Epithelial cell of prostate (primary cell): ENCODE data around the gene UBR4.
"Not testable (repeated sequence)": the region's sequence is repeated elsewhere in the genome, so short reads cannot be mapped to it uniquely, and the experiment has no call there.

Experiments used
- DNase-seq: peaks from one replicate; pipeline ENCODE4 v3.0.0-alpha.2; 2011; ENCODE audit warnings: low read depth, low spot score
- H3K27ac ChIP-seq: fragments of 450-650 bp; 2 replicates; pipeline ENCODE4 v1.5.1; 2017; ENCODE audit warnings: mild to moderate bottlenecking

UBR4 gene

DNA sequence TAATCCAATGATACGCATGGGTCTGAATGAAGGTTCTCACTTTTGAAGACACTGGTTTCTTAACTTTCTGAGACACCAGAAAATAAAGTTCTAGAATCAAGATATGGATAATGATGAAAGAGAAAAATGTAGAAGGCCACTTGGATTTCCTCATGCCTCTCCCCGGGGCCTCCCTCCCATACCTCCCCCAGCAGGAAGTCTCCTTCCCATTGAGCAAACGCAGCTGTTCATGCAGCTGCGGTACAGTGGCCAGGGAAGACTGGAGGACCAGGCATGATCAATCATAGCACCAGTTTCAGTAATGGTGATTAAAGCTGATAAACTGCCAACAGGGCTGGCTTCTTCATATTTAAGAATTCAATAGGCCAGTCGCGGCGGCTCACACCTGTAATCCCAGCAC lies 10.9 kb upstream of the UBR4 start:
- H3K27ac ChIP-seq, result no peak overlapping the region
- no peak for DNase-seq

DNA sequence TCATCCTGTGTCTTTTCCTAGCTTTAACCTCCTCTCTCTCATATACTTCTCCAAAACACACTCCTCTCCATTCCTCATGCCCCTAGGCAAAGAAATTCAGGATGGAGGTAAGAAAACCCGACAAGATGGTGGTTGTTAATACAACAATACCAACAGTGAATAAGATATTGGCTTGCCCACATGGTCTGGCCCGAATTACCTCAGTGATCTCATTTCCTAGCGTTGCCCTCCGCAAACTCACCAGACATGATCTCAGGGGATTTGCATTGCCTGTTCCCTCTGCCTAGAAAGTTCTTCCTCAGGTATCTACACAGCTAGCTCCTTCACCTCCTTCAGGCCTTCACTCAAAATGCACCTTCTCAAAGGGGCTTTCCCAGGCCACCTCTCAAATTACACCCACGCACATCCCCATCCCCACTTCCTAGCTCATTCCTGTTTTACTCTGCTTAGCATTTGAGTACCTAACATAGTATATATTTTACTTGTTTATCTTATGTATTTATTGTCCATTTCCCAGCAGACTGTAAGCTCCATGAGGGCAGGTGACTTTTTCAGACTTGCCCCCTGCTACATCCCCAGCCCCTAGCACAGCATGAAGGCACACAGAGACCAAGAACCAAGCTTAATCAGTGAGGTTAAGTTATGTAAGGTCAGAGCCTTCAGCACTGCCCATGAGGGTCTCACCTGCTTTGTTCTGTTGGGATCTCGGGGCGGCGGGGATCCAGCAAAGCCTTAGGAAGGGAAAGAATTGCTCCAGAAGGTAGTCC lies 10.2 kb upstream of the UBR4 start:
- no peak for DNase-seq
- H3K27ac ChIP-seq, result no peak overlapping the region

DNA sequence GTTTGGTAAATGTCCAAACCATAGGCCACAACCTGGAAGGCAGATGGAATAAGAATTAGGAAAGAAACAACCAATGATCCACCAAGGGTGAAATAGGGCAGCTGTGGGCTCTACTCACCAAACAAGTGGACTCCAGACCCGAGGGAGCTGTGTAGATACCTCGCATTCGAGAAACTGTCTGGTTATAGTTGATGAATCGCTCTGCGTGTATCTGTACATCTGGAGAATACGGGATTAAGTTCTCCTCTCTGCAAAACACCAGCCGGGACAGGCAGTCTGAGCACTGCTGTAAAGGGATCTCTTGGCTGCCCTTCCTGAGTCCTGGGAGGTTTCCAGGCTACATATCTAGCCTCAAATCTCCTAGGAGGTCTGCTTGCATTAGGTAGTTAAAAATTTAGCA lies 9.4 kb upstream of the UBR4 start:
- DNase-seq, result no peak
- no peak overlapping the region for H3K27ac ChIP-seq

DNA sequence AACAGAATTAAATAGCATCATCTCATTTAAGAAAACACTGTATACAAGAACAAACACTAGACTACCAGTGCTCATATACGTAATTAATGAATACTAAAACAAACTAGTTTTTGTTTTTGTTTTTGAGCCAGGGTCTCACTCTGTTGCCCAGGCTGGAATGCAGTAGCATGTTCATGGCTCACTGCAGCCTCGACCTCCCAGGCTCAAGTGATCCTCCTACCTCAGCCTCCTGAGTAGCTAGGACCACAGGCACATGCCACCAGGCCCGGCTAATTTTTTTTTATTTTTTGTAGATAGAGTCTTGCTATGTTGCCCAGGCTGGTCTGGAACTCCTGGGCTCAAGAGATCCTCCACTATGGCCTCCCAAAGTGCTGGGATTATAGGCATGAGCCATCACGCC lies 6.5 kb upstream of the UBR4 start:
- not testable (repeated sequence) for DNase-seq, H3K27ac ChIP-seq

DNA sequence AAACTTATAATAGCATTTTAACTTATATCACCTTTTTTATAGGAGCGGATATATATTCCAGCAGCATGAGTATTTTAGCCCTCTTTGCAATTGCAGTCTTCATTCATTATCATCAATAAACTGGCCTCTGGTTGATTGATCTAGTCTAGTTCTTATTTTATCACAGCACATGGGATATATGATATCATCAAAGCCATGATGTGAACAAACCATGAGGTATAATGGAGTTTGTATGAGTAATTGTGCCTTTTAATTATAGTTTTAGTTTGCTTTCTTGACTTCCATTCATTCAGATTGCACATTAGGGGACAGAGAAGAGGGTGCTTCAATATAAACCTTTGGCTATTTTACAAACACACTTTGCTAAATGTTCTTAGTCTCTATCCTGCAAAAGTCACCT lies 3.5 kb upstream of the UBR4 start:
- H3K27ac ChIP-seq, result no peak overlapping the region
- no peak for DNase-seq

DNA sequence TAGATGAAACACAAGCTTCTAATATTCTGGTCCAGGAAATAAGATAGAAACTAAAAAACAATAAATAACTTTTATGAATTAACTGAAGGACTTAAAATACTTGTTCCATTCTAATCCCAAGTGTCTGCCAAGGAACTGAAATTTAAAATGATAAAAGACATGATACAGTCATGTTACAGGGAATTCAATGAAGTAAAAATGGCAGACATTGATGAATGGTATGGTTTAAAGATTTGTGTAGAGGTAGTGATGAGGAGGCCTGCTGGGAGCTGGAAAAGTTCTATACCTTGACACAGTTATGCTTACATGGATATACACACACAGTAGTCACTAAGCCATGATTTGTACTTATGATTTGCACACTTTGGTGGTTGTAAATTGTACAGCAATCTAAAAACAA lies 2.1 kb upstream of the UBR4 start:
- no peak overlapping the region for H3K27ac ChIP-seq
- DNase-seq, result no peak

DNA sequence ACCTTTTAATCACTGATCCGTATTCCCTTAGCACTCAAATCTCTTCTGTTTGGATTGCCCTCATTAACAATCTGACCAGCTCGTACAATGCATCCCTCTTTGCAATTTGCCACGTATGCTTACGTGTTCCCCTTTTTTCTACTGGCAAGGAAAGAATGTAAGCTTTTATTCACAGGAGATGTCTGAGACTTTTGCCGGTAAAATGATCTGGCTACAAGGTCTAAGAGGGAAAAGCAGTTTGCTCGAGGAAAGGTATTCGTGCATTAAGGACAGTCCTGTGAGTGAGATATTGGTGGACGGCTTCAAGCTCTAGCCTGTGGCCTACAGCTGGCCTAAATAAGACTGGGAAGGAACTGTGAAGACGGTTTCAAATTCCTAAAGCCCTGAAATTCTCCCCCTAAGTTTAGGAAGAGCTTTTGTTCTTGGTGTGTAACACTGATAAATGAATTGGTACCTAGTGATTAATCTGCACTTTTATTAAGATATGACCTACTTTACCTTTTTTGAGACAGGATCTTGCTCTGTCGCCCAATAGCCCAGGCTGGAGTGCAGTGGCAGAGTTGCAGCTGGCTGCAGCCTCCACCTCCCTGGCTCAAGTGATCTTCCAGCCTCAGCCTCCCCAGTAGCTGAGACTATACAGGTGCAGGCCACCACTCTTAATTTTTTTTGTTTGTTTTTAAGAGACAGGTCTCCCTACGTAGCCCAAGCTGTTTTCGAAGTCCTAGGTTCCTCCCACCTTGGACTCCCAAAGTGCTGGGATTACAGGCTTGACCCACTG lies 895 bp upstream of the UBR4 start:
- DNase-seq, result no peak

DNA sequence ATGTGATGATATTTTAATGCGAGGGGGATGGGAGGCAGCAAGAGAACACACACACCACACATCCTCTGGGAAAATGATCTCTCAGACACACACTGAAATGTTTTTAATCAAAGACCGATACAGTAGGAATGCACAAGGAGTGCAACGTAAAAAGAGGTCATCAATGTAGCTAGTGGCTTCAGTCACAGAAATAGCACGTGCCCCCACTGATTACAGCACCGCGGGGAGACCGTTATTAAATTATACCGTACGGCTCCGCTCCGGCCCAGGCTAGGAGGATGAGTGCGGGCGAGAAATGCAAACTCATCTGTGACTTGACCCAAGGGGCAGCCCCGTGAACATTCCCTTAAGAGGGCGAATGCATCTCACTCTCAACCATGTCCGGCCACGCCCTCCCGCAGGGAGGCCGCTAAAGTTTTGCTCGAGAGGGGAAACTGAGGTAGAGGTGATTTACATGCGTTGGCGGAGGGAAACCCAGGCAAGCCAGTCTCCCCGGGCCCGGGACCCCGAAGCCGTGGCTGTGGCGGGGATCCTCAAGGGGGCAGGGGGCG lies 552 bp downstream of the UBR4 start:
- DNase-seq, result no peak
- peak overlapping the region; percentile 76 for H3K27ac ChIP-seq

More for the DNA sequence above, 895 bp upstream of the UBR4 start:
- H3K27ac ChIP-seq, result peak overlapping the region; percentile 76

DNA sequence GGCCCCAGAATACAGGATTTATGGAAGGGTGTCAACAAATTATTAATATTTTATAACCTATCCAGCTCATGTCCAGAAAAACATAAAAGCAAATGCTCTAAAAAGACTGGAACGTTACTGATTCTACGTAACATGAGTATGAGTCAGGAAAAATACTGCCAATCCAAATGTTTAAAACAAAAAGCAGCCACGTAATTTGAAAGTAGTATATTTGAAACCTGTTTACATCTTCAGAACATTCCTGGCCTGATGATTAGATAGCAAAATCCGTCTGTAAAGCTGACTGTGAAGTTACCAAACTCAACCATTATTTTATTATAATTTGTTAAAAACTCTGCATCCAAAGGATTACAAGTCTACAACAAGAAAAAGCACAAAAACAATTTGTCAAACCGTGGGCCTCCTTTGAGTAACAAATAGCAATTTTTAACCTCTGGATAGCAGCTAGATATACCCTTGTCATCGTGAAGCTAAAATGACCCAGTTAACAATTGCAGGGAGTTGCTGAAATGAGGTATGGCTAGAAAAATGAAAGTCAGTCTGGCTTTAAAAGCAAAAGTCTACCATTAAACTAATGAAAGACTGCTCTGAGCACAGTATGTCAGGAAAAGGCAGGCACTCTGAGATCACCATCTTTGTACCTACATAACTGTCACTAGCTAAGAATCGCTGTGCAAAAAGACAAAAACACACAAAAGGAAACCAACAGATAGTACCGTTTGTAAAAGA lies 1.2 kb downstream of the UBR4 start:
- peak overlapping the region; percentile 76 for H3K27ac ChIP-seq
- DNase-seq, result no peak

DNA sequence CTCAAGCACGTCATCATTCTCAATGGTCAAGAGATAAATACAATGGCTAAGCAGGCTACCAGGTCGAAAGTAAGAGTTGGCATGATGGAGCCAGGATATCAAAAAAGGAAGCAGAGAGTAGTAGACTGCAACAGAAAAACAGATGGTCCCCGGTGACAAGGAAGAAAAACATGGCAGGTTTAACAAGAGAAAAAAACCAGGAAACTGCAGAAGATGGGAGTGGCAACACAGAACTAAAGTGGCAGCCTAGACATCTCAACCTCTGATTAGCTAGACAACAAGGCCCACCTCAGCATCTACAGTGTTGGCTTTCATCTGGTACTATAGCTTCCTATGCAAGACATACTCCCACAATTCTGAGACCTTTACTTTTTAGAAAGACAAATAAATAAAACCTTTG lies 3.1 kb downstream of the UBR4 start:
- no peak for DNase-seq

DNA sequence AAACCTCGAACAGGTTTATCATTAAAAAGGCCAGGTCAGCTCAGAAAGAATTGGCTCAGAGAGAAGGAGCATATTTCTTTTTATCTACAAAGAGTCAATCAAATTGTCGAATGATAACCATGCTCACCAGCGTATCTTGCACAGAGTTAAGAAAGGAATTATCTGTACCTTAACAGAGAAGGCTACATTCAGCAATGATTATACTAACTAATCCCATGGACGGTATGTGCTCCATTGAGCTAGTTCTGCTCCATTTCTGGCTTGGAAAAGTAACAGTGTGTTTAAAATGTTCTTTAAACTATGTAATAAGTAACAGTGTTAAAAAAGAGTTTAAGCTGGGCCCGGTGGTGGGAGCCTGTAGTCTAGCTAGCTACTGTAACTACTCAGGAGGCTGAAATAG lies 4.2 kb downstream of the UBR4 start:
- H3K27ac ChIP-seq, result no peak overlapping the region
- no peak for DNase-seq

More for the DNA sequence above, 3.1 kb downstream of the UBR4 start:
- H3K27ac ChIP-seq, result no peak overlapping the region

DNA sequence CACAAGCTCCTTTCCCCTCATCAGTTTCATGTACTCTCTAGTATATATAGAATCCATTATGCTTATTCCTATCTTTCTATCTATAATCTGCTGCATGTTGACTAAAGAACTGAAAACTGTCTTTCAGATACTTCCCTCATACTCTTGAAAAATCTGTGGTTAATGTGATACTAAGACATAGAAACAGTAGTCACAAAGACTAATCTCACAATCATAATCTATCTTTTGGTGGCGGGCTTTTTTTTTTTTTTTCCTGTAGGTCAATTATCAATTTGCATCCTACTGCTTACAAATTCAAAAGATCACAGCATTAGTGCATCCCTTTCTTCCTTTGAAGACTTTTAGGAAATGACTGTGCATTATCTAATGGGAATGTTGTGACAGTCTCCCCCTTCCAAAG lies 4.7 kb downstream of the UBR4 start:
- H3K27ac ChIP-seq, result no peak overlapping the region

DNA sequence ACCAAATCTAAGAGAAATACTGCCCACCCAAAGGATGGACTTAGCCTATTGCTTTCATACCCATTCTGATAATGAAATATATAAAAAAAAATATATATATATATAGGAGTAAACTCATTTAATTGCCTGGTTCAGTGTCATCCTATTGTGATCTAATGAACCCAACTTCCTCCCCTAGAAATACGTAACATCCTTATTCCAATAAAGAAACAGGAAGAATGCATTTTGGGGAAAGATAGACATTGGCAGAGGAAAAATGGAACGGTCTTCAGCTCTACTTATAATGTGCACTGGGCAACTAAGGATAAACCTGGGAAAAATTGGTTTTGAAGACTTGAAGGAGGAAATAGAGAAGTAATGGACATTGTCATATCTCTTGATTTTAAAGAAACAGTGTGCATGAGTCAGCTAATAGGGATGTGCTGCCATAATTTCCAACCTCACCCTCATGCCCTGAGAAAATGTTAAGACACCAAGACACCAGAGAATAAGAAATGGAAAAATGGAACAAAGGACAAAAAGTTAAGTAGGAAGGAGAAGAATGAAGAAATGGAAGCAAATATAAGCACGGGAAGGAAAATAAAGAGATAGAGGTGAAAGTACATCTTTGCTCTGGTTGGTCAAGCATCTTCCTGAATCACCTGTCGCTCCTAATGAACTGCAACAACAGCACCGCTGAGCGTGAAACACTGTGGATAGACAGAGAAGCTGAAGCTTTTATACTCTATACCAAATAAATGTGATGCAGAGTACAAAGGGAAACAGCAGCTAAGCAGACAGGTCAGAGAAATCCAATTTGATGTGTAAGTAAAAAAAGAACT lies 5.4 kb downstream of the UBR4 start:
- no peak for DNase-seq

More for the DNA sequence above, 4.7 kb downstream of the UBR4 start:
- DNase-seq, result no peak

DNA sequence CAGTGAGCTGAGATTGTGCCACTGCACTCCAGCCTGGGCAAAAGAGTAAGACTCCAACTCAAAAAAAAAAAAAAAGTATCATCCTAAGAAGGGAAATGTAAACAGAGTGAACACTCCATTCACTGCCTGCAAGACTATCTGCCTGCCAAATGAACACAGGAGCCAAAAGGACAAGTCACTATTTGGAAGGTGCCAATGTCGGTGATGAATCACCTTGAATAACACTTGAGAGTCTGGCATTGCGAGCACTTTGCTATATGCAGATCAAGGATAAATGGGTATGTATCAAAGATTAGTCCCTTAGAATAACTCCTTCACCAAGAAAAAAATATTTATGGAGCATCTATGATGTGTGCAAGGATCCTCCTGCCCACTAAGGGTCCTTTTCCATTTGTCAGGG lies 6.6 kb downstream of the UBR4 start:
- peak; percentile 70 for DNase-seq
- peak overlapping the region; percentile 59 for H3K27ac ChIP-seq

More for the DNA sequence above, 5.4 kb downstream of the UBR4 start:
- H3K27ac ChIP-seq, result peak overlapping the region; percentile 59

DNA sequence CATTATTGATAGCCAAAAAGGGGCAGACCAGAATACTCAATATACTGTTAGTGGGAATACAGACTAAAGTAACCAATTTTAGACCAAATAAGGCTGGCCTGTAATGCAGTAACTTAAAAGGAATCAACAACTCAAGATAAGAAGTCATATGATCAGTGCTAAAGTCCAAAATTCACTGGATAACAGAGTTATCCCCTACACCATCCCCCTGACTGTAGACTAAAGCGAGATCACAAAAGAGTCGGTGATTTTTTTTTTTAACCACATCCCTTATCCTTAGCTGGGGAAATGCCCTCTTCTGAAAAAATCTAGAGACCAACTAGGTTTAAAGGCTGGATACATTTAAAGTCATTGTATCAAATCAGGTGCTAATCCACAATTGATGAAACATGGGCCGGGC lies 7.7 kb downstream of the UBR4 start:
- H3K27ac ChIP-seq, result no peak overlapping the region
- no peak for DNase-seq

DNA sequence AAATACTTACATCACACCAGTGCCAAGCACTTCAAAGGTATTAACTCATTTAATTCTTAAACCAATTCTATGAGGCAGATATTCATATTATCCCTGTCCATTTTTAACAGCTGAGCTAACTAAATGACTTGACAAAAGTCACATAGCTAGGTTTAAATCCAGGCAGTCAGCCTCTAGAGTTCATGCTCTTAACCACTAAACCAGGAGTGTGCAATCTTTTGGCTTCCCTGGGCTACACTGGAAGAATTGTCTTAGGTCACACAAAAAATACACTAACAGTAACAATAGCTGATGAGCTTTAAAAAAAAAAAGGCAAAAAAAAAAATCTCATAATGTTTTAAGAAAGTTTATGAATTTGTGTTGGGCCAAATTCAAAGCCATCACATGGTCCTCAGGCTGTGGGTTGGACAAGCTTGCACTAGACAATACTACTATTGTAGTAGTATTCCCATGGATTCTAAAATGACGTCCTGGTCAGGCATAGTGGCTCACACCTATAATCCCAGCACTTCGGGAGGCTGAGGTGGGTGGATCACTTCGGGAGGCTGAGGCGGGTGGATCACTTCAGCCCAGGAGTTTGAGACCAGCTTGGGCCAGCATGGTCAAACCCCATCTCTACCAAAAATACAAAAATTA lies 10.0 kb downstream of the UBR4 start:
- no peak overlapping the region for H3K27ac ChIP-seq
- no peak for DNase-seq

DNA sequence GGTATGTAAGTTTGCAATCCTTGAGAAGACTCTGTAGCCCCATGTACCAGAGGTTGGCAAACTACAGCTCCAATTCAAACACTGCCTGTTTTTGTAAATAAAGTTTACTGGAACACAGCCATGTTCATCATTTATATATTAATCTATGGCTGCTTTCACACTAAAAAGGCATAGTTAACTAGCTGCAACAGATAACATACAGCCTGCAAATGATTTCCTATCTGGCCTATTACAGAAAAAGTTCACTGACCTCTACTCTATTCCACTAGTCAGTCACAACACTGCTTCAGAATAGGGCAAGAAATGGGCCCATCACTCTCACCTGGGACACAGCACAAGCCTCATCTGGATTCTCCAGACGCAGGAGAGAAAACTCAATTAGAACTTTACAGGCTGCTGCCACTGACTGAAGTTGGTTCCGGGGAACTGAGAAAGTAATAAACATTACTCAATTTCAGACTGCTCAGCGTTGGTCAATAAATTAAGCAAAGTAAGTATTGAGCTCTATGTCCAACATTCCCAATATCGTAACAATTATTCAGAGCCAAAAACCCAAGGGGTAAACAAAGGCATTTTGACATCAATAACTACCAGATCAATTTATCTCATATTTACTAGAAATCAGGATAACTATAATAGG lies 10.6 kb downstream of the UBR4 start:
- no peak overlapping the region for H3K27ac ChIP-seq
- no peak for DNase-seq

DNA sequence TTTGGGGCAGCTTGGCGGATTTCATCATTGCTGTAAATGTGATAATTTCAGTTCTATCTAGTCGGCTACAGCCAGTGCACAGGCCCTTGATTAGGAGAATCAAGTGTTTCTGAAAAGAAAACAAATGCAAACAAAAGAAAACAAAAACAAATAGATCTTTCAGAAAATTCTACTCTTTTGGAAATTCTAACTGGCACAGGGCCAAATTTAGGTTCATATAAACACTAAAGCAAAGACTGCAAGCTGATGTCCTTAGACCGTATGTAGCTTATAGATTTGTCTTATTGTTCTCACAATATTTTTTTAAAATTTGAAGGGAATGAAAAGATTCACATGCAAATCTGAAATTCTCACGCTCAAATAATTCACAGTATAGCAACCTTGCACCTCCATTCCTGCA lies 11.2 kb downstream of the UBR4 start:
- no peak for DNase-seq
- no peak overlapping the region for H3K27ac ChIP-seq

DNA sequence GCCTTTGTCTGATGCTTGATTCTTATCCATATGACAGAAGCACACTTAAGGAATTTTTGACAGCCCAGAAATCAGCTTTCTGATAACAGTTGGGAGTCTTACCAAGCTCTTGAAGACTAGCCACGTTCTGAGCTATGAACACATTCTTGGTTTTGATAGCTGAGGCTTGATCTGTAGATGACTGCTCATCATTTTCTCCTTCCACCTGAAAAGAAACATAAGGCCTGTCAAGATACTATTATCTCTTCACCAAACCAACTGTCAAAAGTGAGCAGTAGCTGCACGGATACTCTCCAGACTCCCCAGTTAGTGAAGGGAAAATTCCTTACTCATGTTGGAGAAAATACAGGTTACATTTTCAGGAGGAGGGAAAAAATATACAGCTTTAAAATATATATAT lies 12.2 kb downstream of the UBR4 start:
- DNase-seq, result no peak
- no peak overlapping the region for H3K27ac ChIP-seq
